Measurements from ENCODE around the gene CAPN14. TPM values are rescaled to one million over a fixed set of nuclear protein-coding genes. Genes with fewer than 3 reads are reported as not detected.

Gene CAPN14
- total RNA-seq, 1 donor from 2014 or later: 10.3 TPM

DNA sequence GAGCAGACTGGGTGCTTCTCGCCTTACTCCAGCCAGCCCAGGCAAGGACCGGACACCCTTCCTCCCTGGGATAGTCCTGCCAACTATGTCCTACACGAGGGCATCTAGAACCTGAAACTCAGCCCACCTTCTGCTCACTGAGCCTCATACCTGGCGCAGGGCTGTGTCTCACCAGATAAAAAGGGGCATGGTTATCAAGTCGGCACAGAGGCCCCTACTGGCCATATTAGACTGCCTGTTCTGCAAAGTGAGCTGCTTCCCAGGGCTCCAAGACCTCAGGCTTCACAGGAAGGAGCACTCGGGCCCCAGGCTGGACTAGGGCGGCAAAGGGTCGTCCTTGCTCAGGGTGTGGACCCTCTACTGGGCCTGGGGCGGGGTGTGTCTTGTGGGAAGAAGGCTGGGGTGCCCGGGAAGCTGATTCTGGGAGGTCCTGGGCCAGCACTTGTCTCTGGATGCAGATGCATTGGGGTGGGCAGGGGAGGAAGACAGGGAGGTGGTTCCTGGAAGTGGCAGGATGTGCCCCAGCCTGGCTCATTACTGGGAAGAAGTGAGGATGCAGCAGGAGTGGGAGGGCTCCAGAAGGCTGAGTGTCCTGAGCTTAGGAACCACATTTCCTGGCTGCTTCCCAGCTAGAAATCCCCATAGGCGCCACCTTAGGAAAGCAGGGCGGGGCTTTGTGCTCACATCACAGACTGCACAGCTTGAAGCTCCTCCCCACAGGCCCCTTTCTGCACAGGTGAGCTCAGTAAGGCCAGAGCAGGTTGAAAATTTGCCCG, 36.2 kb upstream of the CAPN14 start:
- H3K36me3 ChIP-seq (ENCODE audit: control insufficient read depth, insufficient read depth, low read length): no peaks in the 10 kb centered on the region
- TF ChIP-seq, protein P1, sequence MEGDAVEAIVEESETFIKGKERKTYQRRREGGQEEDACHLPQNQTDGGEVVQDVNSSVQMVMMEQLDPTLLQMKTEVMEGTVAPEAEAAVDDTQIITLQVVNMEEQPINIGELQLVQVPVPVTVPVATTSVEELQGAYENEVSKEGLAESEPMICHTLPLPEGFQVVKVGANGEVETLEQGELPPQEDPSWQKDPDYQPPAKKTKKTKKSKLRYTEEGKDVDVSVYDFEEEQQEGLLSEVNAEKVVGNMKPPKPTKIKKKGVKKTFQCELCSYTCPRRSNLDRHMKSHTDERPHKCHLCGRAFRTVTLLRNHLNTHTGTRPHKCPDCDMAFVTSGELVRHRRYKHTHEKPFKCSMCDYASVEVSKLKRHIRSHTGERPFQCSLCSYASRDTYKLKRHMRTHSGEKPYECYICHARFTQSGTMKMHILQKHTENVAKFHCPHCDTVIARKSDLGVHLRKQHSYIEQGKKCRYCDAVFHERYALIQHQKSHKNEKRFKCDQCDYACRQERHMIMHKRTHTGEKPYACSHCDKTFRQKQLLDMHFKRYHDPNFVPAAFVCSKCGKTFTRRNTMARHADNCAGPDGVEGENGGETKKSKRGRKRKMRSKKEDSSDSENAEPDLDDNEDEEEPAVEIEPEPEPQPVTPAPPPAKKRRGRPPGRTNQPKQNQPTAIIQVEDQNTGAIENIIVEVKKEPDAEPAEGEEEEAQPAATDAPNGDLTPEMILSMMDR (IDR thresholded peaks at IDR 0.05; ENCODE audit: insufficient read depth, low read length, severe bottlenecking): peak; percentile 3
- H3K4me3 ChIP-seq (ENCODE audit: low read depth, low read length): no peak overlapping the region
- DNase-seq (ENCODE audit: low read depth) (peak; percentile 83), FAIRE-seq (no peak)
- H3K27me3 ChIP-seq (ENCODE audit: control insufficient read depth, insufficient read depth, low read length): no peaks in the 10 kb centered on the region

DNA sequence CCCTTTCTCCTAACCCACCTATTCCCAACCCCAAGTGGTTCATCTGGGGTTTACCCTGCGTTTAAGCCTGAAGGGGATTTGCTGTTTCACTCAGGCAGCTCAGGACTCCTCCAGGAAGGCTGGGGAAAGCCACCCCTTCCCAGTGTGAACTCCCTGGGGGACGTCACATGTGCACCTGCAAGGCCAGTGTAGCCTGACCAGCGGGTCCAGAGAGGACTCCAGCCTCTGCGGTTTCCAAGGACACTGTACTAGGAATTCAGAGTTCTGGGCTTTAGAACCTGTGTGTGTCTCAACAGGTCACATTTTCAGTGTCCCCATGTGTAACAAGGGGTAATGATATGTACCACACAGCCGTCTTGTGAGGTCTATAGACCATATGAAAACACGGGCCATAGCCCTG, 34.5 kb upstream of the CAPN14 start:
- Histone ChIP-seq H3K36me3 (ENCODE audit: control insufficient read depth, insufficient read depth, low read length) (no peaks in the 10 kb centered on the region), H3K4me3 (ENCODE audit: low read depth, low read length) (no peak overlapping the region), H3K27me3 (ENCODE audit: control insufficient read depth, insufficient read depth, low read length) (no peaks in the 10 kb centered on the region)
- no peak for DNase-seq (ENCODE audit: low read depth)
- FAIRE-seq: no peak
- TF ChIP-seq, protein P1 (IDR thresholded peaks at IDR 0.05; ENCODE audit: insufficient read depth, low read length, severe bottlenecking): no peak

DNA sequence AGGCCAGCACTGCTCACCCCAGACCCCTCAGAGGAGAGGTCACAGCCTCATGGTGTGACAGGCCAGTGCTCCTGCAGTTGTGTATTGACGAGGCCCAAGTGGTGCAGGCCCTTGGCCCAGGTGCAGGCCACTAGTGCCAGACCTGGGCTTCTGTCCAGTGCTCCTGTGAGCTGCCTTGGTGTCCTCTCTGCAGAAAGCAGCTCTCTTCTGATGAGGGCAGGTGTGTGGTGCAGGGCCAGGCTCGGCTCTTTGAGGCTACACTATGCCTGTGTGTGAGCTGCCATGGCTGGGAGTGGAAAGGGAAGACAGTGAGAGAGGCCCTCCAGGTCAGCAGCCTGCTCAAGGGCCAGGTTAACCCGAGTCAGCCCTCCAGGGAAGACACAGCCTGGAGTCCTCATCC, 33.7 kb upstream of the CAPN14 start:
- H3K36me3 ChIP-seq (ENCODE audit: control insufficient read depth, insufficient read depth, low read length): no peaks in the 10 kb centered on the region
- no peaks in the 10 kb centered on the region for H3K27me3 ChIP-seq (ENCODE audit: control insufficient read depth, insufficient read depth, low read length)
- FAIRE-seq (no peak), DNase-seq (ENCODE audit: low read depth) (no peak)
- TF ChIP-seq, protein P1 (IDR thresholded peaks at IDR 0.05; ENCODE audit: insufficient read depth, low read length, severe bottlenecking): no peak
- no peak overlapping the region for H3K4me3 ChIP-seq (ENCODE audit: low read depth, low read length)

DNA sequence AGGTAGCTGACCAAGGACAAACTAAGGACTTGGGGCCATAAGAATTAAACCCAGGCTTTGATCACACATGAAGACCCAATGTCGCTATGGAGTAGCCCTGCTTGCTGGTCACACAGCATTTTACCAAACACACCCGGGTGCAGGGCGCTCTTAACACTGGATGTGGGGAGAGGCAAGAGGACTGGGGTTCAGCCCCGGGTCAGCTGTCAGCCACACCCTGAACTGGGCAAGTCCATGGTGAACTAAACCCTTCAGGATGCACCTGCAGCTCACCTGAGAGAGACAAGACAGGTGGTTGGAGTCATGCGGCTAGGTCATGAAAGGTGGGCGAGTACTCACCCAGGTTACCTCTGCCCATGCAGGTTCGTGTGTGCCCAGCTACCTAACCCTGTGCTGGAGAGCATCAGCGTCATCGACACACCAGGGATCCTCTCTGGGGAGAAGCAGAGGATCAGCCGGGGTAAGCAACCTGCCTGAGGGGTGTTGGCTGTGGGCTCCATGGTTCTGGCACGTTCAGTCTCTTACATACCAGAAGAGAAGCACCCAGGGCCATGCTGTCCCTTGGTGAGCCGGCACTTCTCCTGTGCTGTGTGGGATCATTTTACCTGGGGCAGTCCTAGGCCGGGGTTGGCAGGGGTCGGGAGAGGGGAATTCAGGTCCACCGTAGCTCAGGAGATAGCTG, 31.8 kb upstream of the CAPN14 start:
- H3K27me3 ChIP-seq (ENCODE audit: control insufficient read depth, insufficient read depth, low read length): no peaks in the 10 kb centered on the region
- no peak for DNase-seq (ENCODE audit: low read depth)
- TF ChIP-seq, protein P1 (IDR thresholded peaks at IDR 0.05; ENCODE audit: insufficient read depth, low read length, severe bottlenecking): no peak
- no peaks in the 10 kb centered on the region for H3K36me3 ChIP-seq (ENCODE audit: control insufficient read depth, insufficient read depth, low read length)
- peak; percentile 86 for FAIRE-seq
- no peak overlapping the region for H3K4me3 ChIP-seq (ENCODE audit: low read depth, low read length)

DNA sequence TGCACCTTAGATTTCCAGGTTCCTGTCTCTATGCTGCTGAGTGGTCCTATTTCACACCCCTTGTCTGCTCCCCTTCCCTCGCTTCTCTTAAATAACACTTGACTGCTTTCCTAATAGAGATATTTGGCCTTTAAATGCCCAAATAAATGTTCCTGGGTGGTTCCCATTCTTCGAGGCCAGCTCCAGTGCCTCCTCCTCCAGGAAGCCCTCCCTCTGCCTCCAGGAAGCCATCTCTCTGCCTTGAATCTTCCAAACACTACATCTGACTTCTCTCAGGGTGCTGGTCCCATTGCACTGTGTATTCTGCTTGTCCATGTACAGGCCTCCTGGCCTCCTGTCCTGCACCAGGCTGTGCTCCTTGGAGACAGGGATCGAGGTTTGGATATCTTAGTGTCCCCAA, 30.8 kb upstream of the CAPN14 start:
- FAIRE-seq: no peak
- DNase-seq (ENCODE audit: low read depth): no peak
- TF ChIP-seq, protein P1 (IDR thresholded peaks at IDR 0.05; ENCODE audit: insufficient read depth, low read length, severe bottlenecking): no peak
- Histone ChIP-seq H3K36me3 (ENCODE audit: control insufficient read depth, insufficient read depth, low read length) (no peaks in the 10 kb centered on the region), H3K27me3 (ENCODE audit: control insufficient read depth, insufficient read depth, low read length) (no peaks in the 10 kb centered on the region), H3K4me3 (ENCODE audit: low read depth, low read length) (no peak overlapping the region)
